Stimulated activated CD4-positive, alpha-beta T cell treated with anti-CD3 and anti-CD28 coated beads, Interleukin-12 subunit alpha, Interleukin-12 subunit beta, amount 100 ng/mL, for 24 hours (primary cell): ENCODE measurements around the gene HACD1.
"Not testable (repeated sequence)": the region's sequence is repeated elsewhere in the genome, so short reads cannot be mapped to it uniquely, and the experiment has no call there.

ENCODE experiments used
- DNase-seq, 2 experiments: peaks; one replicate each; pipeline ENCODE4 v3.0.0-alpha.2; 2020; ENCODE audit warnings: low read depth in 2 of 2

The HACD1 gene

GRCh38 chr10:17643339-17643754, 26.2 kb upstream of the HACD1 start:
- peak in 1 of 2 experiments; percentile 8 for DNase-seq

- no peak for DNase-seq
These were observed 23.2 kb upstream of the HACD1 start for GRCh38 chr10:17640331-17640816.

GRCh38 chr10:17637869-17638268, 20.7 kb upstream of the HACD1 start:
- DNase-seq: no peak

- DNase-seq: no peak
These were observed 16.2 kb upstream of the HACD1 start for GRCh38 chr10:17633353-17633752.

GRCh38 chr10:17632590-17632989, 15.4 kb upstream of the HACD1 start:
- not testable (repeated sequence) for DNase-seq

GRCh38 chr10:17626656-17627055, 9.5 kb upstream of the HACD1 start:
- DNase-seq: no peak

GRCh38 chr10:17624996-17625395, 7.8 kb upstream of the HACD1 start:
- DNase-seq: no peak

GRCh38 chr10:17622061-17622460, 4.9 kb upstream of the HACD1 start:
- no peak for DNase-seq

- DNase-seq: peak in 1 of 2 experiments; percentile 5
These were observed 657 bp downstream of the HACD1 start for GRCh38 chr10:17616403-17617030.

- DNase-seq: no peak
These were observed 7.6 kb downstream of the HACD1 start for GRCh38 chr10:17609523-17610079.

- no peak for DNase-seq
These were observed 9.4 kb downstream of the HACD1 start for GRCh38 chr10:17607603-17608332.

GRCh38 chr10:17607060-17607459, 10.1 kb downstream of the HACD1 start:
- no peak for DNase-seq

GRCh38 chr10:17606547-17607040, 10.6 kb downstream of the HACD1 start:
- no peak for DNase-seq

GRCh38 chr10:17605936-17606335, 11.2 kb downstream of the HACD1 start:
- DNase-seq: no peak

- no peak for DNase-seq
These were observed 18.1 kb downstream of the HACD1 start for GRCh38 chr10:17599089-17599488.

GRCh38 chr10:17597386-17597785, 19.8 kb downstream of the HACD1 start:
- no peak for DNase-seq

GRCh38 chr10:17590969-17591645, 26.1 kb downstream of the HACD1 start:
- no peak for DNase-seq

- DNase-seq: not testable (repeated sequence)
These were observed 27.9 kb downstream of the HACD1 start for GRCh38 chr10:17589316-17589715.

GRCh38 chr10:17588420-17588819, 28.8 kb downstream of the HACD1 start:
- no peak for DNase-seq

GRCh38 chr10:17587321-17587720, 29.9 kb downstream of the HACD1 start:
- not testable (repeated sequence) for DNase-seq

GRCh38 chr10:17586821-17587234, 30.3 kb downstream of the HACD1 start:
- DNase-seq: no peak

GRCh38 chr10:17585016-17585415, 32.2 kb downstream of the HACD1 start:
- no peak for DNase-seq
